GM18520 (cell line): Measurements from ENCODE around the gene NOP53.
"Not testable (repeated sequence)": the region's sequence is repeated elsewhere in the genome, so short reads cannot be mapped to it uniquely, and the experiment has no call there.

Experiments
- ATAC-seq: cut with Tn5 transposase; IDR thresholded peaks from one replicate; pipeline ENCODE4 v1.9.1; 2021; ENCODE audit not compliant: unreplicated experiment

Gene NOP53

GRCh38 chr19:47745010-47745901 lies at the start of gene NOP53:
NOP53 (plus strand) TSS chr19:47745546; CDS start chr19:47745560, 14 bp downstream.
- ATAC-seq, result peak; percentile 66

DNA sequence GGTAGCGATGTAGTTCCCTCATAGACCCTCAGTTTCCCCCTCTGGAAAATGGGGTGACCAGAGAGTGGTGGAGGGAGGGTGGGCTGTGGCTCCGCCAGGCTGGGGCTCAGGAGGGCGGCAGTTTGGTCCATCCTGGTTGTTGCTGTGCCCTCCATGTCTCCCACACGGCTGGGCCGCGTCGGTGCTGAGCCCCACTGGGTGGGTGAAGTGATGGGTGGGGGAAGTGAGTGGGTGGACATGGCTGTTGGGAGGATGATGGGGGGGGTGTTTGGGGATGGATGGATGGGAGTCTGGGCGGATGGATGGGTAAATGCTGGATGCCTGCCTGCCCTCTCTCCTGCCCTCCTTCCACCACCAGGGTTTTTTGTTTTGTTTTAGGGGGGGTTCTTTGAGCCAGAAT lies 48.7 kb upstream of the NOP53 start:
- no peak for ATAC-seq

DNA sequence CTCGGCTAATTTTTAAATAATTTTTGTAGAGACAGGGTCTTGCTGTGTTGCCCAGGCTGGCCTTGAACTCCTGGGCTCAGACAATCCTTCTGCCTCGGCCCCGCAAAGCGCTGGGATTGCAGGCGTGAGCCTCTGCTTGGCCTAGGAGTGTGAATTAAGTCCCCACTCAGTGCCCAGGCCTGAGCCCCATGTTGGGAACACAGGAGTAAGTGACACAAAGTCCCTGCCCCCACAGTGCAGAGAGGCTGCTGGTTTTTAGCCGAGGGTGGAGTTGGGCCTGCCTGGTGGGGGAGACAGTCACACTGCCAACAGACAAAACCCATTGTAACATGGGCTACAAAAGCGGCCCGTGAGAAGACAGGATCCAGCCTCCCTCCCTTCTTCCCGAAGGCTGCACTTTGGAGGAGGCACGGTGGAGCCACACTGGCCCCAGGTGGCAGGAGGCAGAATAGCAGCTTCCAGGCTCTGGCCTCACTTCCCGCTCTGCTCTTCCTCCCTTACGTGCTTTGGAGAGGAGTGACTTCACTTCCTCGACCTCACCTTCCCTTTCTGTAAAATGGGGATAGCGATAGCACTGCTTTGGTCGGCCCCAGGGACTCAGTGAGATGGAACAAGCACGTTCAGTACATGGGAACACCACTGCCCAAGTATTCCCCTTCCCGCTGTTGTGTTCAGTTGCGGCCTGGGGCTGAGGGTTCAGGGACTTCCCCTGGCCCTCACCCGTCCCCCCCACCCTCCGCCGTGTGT lies 47.3 kb upstream of the NOP53 start:
- no peak for ATAC-seq

- no peak for ATAC-seq
Measured at GRCh38 chr19:47698631-47699359, 46.6 kb upstream of the NOP53 start.

DNA sequence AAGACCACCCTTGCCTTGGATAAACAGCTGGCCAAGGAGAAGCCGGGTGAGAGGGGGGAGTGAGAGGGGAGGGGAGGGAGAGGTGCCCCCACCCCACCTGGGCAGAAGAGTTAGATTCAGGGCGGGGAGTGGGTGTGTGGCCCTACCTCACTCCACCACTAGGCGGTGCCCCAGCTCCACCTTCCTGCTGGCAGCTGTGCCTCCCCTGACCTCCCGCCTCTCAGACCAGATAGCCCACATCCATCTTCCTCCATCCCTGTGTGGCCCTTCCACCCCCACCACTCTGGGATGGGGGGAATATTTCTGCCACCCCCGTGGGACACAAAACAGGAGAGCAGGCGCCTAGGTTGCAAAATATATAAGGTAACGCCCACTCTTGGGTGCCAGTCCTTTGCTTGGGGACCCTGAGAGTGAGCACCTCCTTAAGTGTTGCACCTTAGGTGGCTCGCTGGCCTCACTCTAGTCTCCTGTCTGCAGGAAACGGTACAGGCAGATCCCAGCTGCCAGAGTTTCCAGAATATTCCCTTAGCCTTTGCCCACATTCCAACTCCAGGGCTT lies 45.9 kb upstream of the NOP53 start:
- ATAC-seq, result no peak

GRCh38 chr19:47700934-47701716 lies 44.2 kb upstream of the NOP53 start:
- no peak for ATAC-seq

DNA sequence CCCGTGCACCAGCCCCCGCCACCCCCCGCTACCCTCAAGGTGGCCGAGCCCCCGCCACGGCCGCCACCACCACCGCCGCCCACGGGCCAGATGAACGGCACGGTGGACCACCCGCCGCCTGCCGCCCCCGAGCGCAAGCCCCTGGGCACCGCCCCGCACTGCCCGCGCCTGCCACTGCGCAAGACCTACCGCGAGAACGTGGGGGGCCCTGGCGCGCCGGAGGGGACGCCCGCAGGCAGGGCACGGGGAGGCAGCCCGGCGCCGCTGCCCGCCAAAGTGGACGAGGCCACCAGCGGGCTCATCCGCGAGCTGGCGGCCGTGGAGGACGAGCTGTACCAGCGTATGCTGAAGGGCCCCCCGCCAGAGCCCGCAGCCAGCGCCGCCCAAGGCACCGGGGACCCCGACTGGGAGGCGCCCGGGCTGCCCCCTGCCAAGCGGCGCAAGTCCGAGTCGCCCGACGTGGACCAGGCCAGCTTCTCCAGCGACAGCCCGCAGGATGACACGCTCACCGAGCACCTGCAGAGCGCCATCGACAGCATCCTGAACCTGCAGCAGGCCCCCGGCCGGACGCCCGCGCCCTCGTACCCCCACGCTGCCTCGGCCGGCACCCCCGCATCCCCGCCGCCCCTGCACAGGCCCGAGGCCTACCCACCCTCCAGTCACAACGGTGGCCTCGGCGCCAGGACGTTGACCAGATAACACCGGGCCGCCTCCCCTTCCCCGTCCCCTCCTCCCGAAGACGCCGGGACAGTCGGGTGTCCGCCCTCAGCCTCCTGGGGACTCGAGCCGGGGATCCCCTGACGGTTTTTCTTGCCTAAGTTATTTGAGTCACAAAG lies 43.4 kb upstream of the NOP53 start:
- ATAC-seq, result no peak

DNA sequence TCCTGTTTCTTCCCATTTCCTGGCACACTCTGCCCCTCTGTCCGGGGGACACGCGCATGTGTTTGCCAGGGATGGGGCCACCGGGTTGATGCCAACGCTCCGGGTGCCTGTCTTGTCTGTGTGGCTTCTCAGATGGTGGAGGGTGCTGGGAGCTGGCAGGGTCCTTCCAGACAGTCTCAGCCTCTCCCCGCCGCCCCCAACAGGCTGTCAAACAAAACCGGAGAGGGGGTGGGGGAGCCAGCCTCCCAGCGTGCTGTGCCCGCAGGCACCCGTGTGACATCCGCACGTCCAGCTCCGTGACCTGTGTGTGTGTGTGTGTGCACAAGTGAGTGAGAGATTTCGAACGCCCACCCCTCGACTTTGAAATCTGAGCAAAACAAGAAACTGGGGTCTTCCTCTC lies 42.7 kb upstream of the NOP53 start:
- ATAC-seq, result no peak

- no peak for ATAC-seq
Measured at GRCh38 chr19:47703301-47703700, 42.0 kb upstream of the NOP53 start.

DNA sequence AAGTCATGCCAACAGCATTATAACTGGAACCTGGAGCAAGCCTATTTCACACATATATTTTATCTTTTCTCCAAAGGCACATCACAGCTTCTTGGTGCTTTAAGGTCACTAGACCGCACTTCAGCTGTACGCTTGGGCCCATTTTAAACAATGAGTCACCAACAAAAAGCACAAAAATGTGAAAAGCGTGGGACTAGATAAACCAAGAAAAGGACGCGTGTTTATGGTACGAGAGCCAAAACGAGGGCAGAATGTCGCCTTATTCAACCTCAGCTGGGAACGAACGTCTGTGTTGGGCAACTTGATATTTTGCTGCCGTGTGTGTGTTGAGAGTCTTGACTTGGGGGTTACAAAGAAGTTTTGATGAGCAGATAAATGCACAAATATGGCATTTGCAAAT lies 41.3 kb upstream of the NOP53 start:
- ATAC-seq, result no peak

- ATAC-seq, result no peak
Measured at GRCh38 chr19:47704656-47705055, 40.7 kb upstream of the NOP53 start.

- peak; percentile 41 for ATAC-seq
Measured at GRCh38 chr19:47707135-47707925, 38.0 kb upstream of the NOP53 start.

GRCh38 chr19:47711652-47712242 lies 33.6 kb upstream of the NOP53 start:
- no peak for ATAC-seq

DNA sequence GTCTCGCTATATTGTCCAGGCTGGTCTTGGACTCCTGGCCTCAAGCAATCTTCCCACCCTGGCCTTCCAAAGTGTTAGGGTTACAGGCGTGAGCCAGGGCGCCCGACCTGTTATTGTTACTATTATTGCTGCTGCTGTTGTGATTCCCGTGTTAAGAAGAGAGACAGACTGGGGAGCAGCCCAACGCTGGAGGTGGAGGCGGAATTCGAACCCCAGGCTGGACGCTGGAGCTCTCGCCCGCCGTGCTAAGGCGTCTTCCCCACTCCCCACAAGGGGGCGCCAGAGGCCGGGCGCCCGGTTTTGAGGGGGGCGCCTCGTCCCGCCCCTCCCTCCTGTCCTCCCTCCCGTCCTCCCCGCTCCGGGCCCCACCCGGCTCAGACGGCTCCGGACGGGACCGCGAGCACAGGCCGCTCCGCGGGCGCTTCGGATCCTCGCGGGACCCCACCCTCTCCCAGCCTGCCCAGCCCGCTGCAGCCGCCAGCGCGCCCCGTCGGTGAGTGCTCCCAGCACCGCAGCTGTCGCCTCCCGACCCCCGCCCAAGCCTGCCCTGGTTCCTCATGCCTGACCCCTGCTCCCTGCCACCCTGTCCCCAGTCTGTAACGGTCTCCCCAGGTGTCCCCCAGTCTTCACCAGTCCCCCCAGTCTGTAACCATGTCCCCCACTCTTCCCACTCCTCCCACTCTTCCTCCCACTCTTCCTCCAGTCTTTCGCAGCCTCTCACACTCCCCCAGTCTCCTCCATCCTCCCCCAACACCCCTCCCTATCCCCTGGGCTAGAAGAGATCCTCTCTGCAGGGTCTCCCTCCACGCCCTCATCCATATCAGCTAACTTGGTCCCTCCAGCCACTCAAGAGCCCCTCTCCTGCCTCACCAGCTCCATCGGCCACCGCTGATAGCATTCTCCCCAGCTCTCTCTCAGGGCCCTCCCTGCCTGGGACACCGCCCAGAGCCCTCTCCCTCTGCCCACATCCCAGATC lies 32.0 kb upstream of the NOP53 start, which contains the start of gene EHD2:
Gene EHD2 (plus strand): TSS at position 377 of the 976 bp plus-strand sequence. CDS start 3,191 bp downstream, outside the sequence.
- no peak for ATAC-seq

DNA sequence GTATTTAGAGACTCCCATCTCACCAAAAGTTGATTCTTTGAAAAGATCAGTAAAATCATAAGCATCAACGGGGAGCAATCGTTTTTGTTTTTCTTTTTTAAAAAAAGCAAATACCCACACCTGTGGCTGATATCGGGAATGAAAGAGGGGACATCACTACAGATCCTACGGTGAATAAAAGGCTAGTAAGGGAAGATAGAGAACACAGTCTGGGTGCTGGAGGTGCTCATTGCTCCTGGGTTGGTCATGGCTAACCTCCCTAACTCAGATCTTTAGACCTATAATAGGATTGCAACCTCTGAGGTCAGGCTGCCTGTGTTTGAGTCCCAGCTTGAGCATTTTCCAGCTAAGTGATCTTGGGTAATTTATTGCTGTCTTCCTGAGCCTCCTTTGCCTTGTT lies 31.0 kb upstream of the NOP53 start:
- ATAC-seq, result no peak

GRCh38 chr19:47714855-47715254 lies 30.5 kb upstream of the NOP53 start:
- ATAC-seq, result not testable (repeated sequence)
